Gastrocnemius medialis (tissue), 4 donors: ENCODE results near the gene DOCK4. TPM values are rescaled to one million over a fixed set of nuclear protein-coding genes. Genes with fewer than 3 reads are reported as not detected.
A peak's percentile ranks its signal among the peaks of the same experiment; 100 is the strongest.

Experiments
- ATAC-seq, 2 donors: fragments of 150-250 bp; one replicate each; pipeline ENCODE4 v1.9.1; 2016
- DNase-seq, 2 donors: peaks; one replicate each; pipeline ENCODE4 v3.0.0-alpha.2; 2019
- H3K27ac ChIP-seq, 4 donors: fragments of 200-600 bp; sonication (generic); 1 replicate in 1 of 4; 2 replicates in 3 of 4; pipeline ENCODE4 v1.5.1; 2016 to 2018; ENCODE audit warnings: mild to moderate bottlenecking in 2 of 4, moderate library complexity in 1 of 4
- H3K27me3 ChIP-seq, 3 donors: fragments of 200-600 bp; sonication (generic) in 2 of 3; 1 replicate in 1 of 3; 2 replicates in 2 of 3; pipeline versions ENCODE4 v1.5.1 to v1.6.0; 2016 to 2019; ENCODE audit warnings: mild to moderate bottlenecking in 1 of 3, moderate library complexity in 1 of 3
- H3K36me3 ChIP-seq, 2 donors: fragments of 200-600 bp; sonication (generic) in 1 of 2; one replicate each; pipeline ENCODE4 v1.5.1; 2017 to 2018
- H3K4me1 ChIP-seq, 2 donors: fragments of 200-600 bp; sonication (generic) in 1 of 2; one replicate each; pipeline ENCODE4 v1.5.1; 2016 to 2017; ENCODE audit warnings: mild to moderate bottlenecking in 2 of 2
- H3K4me3 ChIP-seq, 4 donors: fragments of 200-600 bp; sonication (generic) in 3 of 4; 1 replicate in 1 of 4; 2 replicates in 3 of 4; pipeline ENCODE4 v1.5.1; 2016 to 2019; ENCODE audit warnings: mild to moderate bottlenecking in 2 of 4
- H3K9me3 ChIP-seq, 3 donors: fragments of 200-600 bp; sonication (generic) in 2 of 3; 1 replicate in 1 of 3; 2 replicates in 2 of 3; pipeline ENCODE4 v1.5.1; 2016 to 2019
- POLR2A ChIP-seq, 2 donors: fragments of 450-650 bp; IDR thresholded peaks; one replicate each; pipeline ENCODE4 v1.6.1; 2017; ENCODE audit warnings: antibody characterized with exemption in 2 of 2, mild to moderate bottlenecking in 2 of 2, moderate library complexity in 2 of 2
- in situ Hi-C, 4 donors: fragments of 200-750 bp; cut with MboI; loops; one replicate each; pipeline versions ENCODE4 v1.15.0 to v1.8.0; 2017; ENCODE audit warnings: low sequenced_read_pairs in 4 of 4
- intact Hi-C: fragments of 100-400 bp; cut with DNase I; formaldehyde crosslinking; loops from one replicate; pipeline ENCODE4 v1.15.1; 2023; ENCODE audit warnings: low total_unique reads
- total RNA-seq, 4 donors: library from RNA; depleted of rRNA; stranded (reverse); fragments of >200 nt; gene quantifications; one replicate each; pipeline versions ENCODE4 v1.1.0 to v1.2.3, GENCODE V29; 2016
- TF ChIP-seq, protein P1 (sequence below), 5 experiments: fragments of 450-650 bp in 3 of 5; fragments of 200-600 bp in 2 of 5; sonication (generic) in 2 of 5; IDR thresholded peaks in 4 of 5; conservative IDR thresholded peaks in 1 of 5; 1 replicate in 4 of 5; 2 replicates in 1 of 5; pipeline ENCODE4 v1.5.1; 2016 to 2019; ENCODE audit warnings: antibody characterized with exemption in 5 of 5, mild to moderate bottlenecking in 3 of 5, moderate library complexity in 3 of 5

Gene DOCK4
- total RNA-seq, 4 donors from 2014 or later, result 8.7 to 12.0 (median 10.2) TPM

DNA sequence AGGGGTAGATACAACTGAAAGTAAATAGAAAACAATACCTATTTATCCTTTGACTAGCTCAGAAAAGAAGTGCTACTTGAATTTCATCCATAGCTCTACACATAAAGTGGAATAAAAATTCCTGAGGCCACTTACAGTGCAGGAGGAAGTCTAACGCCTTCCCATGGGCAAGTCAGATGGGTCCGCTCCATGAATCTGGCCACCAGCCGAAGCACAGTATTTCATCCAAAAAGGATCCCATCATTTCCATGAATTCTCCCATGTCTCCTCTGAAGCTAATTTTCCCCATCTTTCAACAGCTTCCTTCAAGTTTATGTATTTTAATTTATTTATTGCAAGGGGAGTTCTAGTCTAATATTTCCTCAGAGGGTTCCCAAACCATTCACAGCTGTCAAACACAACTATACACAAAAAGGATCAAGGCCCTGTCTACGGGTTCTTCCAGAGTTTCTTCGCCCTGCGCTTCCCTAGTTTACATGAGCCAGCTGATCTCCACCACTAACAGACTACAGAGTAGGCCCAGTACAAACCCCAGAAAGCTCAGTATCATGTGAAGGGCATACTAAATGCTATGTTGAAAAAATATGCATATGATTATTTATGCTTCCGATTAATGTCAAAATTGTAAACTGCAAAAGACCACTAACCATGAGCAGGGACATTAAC, 184.7 kb downstream of the DOCK4 start:
- peak overlapping the region in 1 of 4 donors; percentile 40 for H3K27ac ChIP-seq
- H3K27me3 ChIP-seq, result no peaks in the 10 kb centered on the region
- H3K4me1 ChIP-seq, result peaks cover 0 to 26% of the 10 kb centered on the region in 2 donors
- DNase-seq (no peak), ATAC-seq (no peak)
- TF ChIP-seq, protein P1, sequence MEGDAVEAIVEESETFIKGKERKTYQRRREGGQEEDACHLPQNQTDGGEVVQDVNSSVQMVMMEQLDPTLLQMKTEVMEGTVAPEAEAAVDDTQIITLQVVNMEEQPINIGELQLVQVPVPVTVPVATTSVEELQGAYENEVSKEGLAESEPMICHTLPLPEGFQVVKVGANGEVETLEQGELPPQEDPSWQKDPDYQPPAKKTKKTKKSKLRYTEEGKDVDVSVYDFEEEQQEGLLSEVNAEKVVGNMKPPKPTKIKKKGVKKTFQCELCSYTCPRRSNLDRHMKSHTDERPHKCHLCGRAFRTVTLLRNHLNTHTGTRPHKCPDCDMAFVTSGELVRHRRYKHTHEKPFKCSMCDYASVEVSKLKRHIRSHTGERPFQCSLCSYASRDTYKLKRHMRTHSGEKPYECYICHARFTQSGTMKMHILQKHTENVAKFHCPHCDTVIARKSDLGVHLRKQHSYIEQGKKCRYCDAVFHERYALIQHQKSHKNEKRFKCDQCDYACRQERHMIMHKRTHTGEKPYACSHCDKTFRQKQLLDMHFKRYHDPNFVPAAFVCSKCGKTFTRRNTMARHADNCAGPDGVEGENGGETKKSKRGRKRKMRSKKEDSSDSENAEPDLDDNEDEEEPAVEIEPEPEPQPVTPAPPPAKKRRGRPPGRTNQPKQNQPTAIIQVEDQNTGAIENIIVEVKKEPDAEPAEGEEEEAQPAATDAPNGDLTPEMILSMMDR (IDR thresholded peaks at IDR 0.05 in 4 of 5, conservative IDR thresholded peaks at IDR 0.05 in 1 of 5), result no peak
- TF ChIP-seq POLR2A (IDR thresholded peaks at IDR 0.05), result no peak
- H3K36me3 ChIP-seq, result no peaks in the 10 kb centered on the region
- no peak overlapping the region for H3K4me3 ChIP-seq
- intact Hi-C loops, result no loop called here
- in situ Hi-C loops, result no loop called here
- H3K9me3 ChIP-seq, result no peaks in the 10 kb centered on the region

- no peak for DNase-seq
- H3K27me3 ChIP-seq, result no peaks in the 10 kb centered on the region
- TF ChIP-seq, protein P1 (IDR thresholded peaks at IDR 0.05 in 4 of 5, conservative IDR thresholded peaks at IDR 0.05 in 1 of 5), result no peak
- TF ChIP-seq POLR2A (IDR thresholded peaks at IDR 0.05), result no peak
- no peaks in the 10 kb centered on the region for H3K36me3 ChIP-seq
- H3K4me3 ChIP-seq, result no peak overlapping the region
- no peaks in the 10 kb centered on the region for H3K9me3 ChIP-seq
- H3K4me1 ChIP-seq, result peaks cover 0 to 26% of the 10 kb centered on the region in 2 donors
- peak overlapping the region in 2 of 4 donors; percentile 21 to 40 for H3K27ac ChIP-seq
- in situ Hi-C loops (no loop called here), intact Hi-C loops (no loop called here)
- peak in 1 of 2 donors; percentile 27 for ATAC-seq
These were observed 185.4 kb downstream of the DOCK4 start for GRCh38 chr7:112020800-112021199.

- H3K27me3 ChIP-seq, result no peaks in the 10 kb centered on the region
- TF ChIP-seq, protein P1 (IDR thresholded peaks at IDR 0.05 in 4 of 5, conservative IDR thresholded peaks at IDR 0.05 in 1 of 5), result no peak
- no peak for TF ChIP-seq POLR2A (IDR thresholded peaks at IDR 0.05)
- DNase-seq (no peak), ATAC-seq (no peak)
- peaks cover 0 to 22% of the 10 kb centered on the region in 2 donors for H3K4me1 ChIP-seq
- H3K27ac ChIP-seq, result no peak overlapping the region
- H3K36me3 ChIP-seq, result no peaks in the 10 kb centered on the region
- intact Hi-C loops (no loop called here), in situ Hi-C loops (no loop called here)
- H3K9me3 ChIP-seq, result no peaks in the 10 kb centered on the region
- H3K4me3 ChIP-seq, result no peak overlapping the region
These were observed 186.3 kb downstream of the DOCK4 start for GRCh38 chr7:112019932-112020331.

DNA sequence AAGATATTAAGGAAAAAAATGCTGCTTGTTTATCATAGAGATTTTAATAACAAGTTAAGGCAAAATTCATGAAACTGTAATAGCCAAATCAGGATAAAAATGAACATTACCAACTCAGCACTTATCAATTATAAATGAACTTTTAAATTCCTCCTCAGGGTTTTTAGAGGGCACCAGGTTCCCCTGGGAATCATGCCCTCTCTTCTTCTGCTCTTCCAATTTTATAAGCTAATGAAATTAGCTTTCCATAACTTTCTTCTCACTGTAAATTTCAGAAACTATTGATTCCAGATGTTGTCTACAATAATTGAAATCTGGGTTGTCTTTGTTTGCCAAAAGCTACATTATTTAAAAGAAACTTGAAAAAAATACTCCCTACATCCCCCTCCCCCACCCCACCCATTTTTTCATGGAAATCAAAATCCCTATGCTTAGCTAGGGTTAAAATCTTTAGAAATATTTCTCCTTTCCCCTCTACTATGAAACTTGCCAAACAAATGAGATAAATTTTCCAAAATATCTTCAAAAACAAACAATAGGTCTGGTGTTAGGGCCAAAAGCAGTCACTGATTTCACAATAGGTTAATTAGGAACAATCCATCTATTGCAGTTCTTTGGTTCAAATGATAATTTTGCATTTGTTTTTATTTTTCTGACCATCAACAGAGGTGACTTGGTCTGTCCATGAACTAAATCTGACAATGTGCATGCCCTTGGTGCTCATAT, 187.7 kb downstream of the DOCK4 start:
- peak in 1 of 2 donors; percentile 35 for ATAC-seq
- intact Hi-C loops, result no loop called here

More for the DNA sequence above, 187.7 kb downstream of the DOCK4 start:
- Histone ChIP-seq H3K9me3 (no peaks in the 10 kb centered on the region), H3K27ac (peak overlapping the region in 1 of 4 donors; percentile 1), H3K36me3 (no peaks in the 10 kb centered on the region), H3K27me3 (no peaks in the 10 kb centered on the region), H3K4me1 (peaks cover 0 to 15% of the 10 kb centered on the region in 2 donors), H3K4me3 (no peak overlapping the region)
- TF ChIP-seq, protein P1 (IDR thresholded peaks at IDR 0.05 in 4 of 5, conservative IDR thresholded peaks at IDR 0.05 in 1 of 5), result no peak
- no peak for TF ChIP-seq POLR2A (IDR thresholded peaks at IDR 0.05)
- in situ Hi-C loops, result no loop called here
- DNase-seq, result no peak
